Brain pericyte (primary cell): ENCODE results near the gene GPD1L.

Source experiments
- DNase-seq: peaks from one replicate; pipeline ENCODE4 v3.0.0-alpha.2; 2012; ENCODE audit warnings: low read depth, low spot score

Gene GPD1L

GRCh38 chr3:32136703-32137102 lies 30.3 kb downstream of the GPD1L start:
- DNase-seq, result no peak

GRCh38 chr3:32137870-32138269 lies 31.4 kb downstream of the GPD1L start:
- DNase-seq, result no peak

- DNase-seq, result no peak
Observed at GRCh38 chr3:32138545-32139104, 32.2 kb downstream of the GPD1L start.

- no peak for DNase-seq
Observed at GRCh38 chr3:32140943-32141342, 34.5 kb downstream of the GPD1L start.

GRCh38 chr3:32143849-32144757 lies 37.7 kb downstream of the GPD1L start:
- DNase-seq, result peak; percentile 36

- no peak for DNase-seq
Observed at GRCh38 chr3:32146746-32147211, 40.4 kb downstream of the GPD1L start.

GRCh38 chr3:32147509-32147908 lies 41.1 kb downstream of the GPD1L start:
- DNase-seq, result no peak

GRCh38 chr3:32147933-32148332 lies 41.5 kb downstream of the GPD1L start:
- DNase-seq, result no peak

GRCh38 chr3:32148351-32148750 lies 41.9 kb downstream of the GPD1L start:
- no peak for DNase-seq

- DNase-seq, result no peak
Observed at GRCh38 chr3:32153414-32154204, 47.2 kb downstream of the GPD1L start.

GRCh38 chr3:32154205-32154579 lies 47.8 kb downstream of the GPD1L start:
- no peak for DNase-seq

GRCh38 chr3:32155117-32155516 lies 48.7 kb downstream of the GPD1L start:
- DNase-seq, result no peak

- no peak for DNase-seq
Observed at GRCh38 chr3:32157600-32158264, 51.3 kb downstream of the GPD1L start.

- no peak for DNase-seq
Observed at GRCh38 chr3:32160706-32161214, 54.3 kb downstream of the GPD1L start.

- DNase-seq, result no peak
Observed at GRCh38 chr3:32165442-32165841, 59.0 kb downstream of the GPD1L start.

- DNase-seq, result no peak
Observed at GRCh38 chr3:32166654-32167053, 60.2 kb downstream of the GPD1L start.

GRCh38 chr3:32172420-32172819 lies 66.0 kb downstream of the GPD1L start:
- DNase-seq, result no peak

- DNase-seq, result no peak
Observed at GRCh38 chr3:32175607-32176197, 69.3 kb downstream of the GPD1L start.

- DNase-seq, result peak; percentile 40
Observed at GRCh38 chr3:32176989-32177701, 70.7 kb downstream of the GPD1L start.

- DNase-seq, result peak; percentile 63
Observed at GRCh38 chr3:32177702-32178198, 71.3 kb downstream of the GPD1L start.
